GM18498 (cell line): Measurements from ENCODE around the gene WIPF2.

Experiments
- ATAC-seq: cut with Tn5 transposase; IDR thresholded peaks from one replicate; pipeline ENCODE4 v1.9.1; 2021; ENCODE audit warnings: mild to moderate bottlenecking, moderate library complexity; ENCODE audit not compliant: unreplicated experiment

WIPF2 gene

GRCh38 chr17:40244255-40244654 lies 25.2 kb downstream of the WIPF2 start:
- ATAC-seq: no peak

- no peak for ATAC-seq
Observed at GRCh38 chr17:40247926-40248495, 28.9 kb downstream of the WIPF2 start.

- ATAC-seq: no peak
Observed at GRCh38 chr17:40248507-40248906, 29.4 kb downstream of the WIPF2 start.

GRCh38 chr17:40251576-40251975 lies 32.5 kb downstream of the WIPF2 start:
- no peak for ATAC-seq

GRCh38 chr17:40253565-40253964 lies 34.5 kb downstream of the WIPF2 start:
- no peak for ATAC-seq

GRCh38 chr17:40259505-40259904 lies 40.4 kb downstream of the WIPF2 start:
- ATAC-seq: no peak

GRCh38 chr17:40260528-40260927 lies 41.4 kb downstream of the WIPF2 start:
- no peak for ATAC-seq

- ATAC-seq: no peak
Observed at GRCh38 chr17:40264458-40265185, 45.5 kb downstream of the WIPF2 start.

- no peak for ATAC-seq
Observed at GRCh38 chr17:40265337-40265736, 46.2 kb downstream of the WIPF2 start.

- ATAC-seq: no peak
Observed at GRCh38 chr17:40266882-40267281, 47.8 kb downstream of the WIPF2 start.

- ATAC-seq: no peak
Observed at GRCh38 chr17:40268141-40268712, 49.1 kb downstream of the WIPF2 start.

GRCh38 chr17:40278414-40278813 lies 59.3 kb downstream of the WIPF2 start:
- no peak for ATAC-seq

GRCh38 chr17:40279402-40279801 lies 60.3 kb downstream of the WIPF2 start:
- ATAC-seq: no peak

GRCh38 chr17:40281663-40282062 lies 62.6 kb downstream of the WIPF2 start:
- ATAC-seq: no peak

GRCh38 chr17:40283662-40284061 lies 64.6 kb downstream of the WIPF2 start:
- no peak for ATAC-seq

GRCh38 chr17:40284085-40284713 lies 65.1 kb downstream of the WIPF2 start:
- ATAC-seq: no peak

GRCh38 chr17:40286473-40286872 lies 67.4 kb downstream of the WIPF2 start:
- ATAC-seq: no peak

GRCh38 chr17:40287159-40287493 lies 68.0 kb downstream of the WIPF2 start:
- no peak for ATAC-seq

GRCh38 chr17:40287494-40288369 lies 68.6 kb downstream of the WIPF2 start, which contains the start of gene CDC6:
CDC6 (plus strand) TSS chr17:40287879; CDS start chr17:40289421, 1,542 bp downstream.
- ATAC-seq: peak; percentile 92

GRCh38 chr17:40290629-40291280 lies 71.7 kb downstream of the WIPF2 start:
- no peak for ATAC-seq
